ENCODE results near the gene NPHP4. TPM values are rescaled to one million over a fixed set of nuclear protein-coding genes. Genes with fewer than 3 reads are reported as not detected.

NPHP4 gene
- polyA plus RNA-seq, 1 donor (not counting 4 experiments of a cell fraction or from before 2014, with no cell fraction given): 3.7 TPM

DNA sequence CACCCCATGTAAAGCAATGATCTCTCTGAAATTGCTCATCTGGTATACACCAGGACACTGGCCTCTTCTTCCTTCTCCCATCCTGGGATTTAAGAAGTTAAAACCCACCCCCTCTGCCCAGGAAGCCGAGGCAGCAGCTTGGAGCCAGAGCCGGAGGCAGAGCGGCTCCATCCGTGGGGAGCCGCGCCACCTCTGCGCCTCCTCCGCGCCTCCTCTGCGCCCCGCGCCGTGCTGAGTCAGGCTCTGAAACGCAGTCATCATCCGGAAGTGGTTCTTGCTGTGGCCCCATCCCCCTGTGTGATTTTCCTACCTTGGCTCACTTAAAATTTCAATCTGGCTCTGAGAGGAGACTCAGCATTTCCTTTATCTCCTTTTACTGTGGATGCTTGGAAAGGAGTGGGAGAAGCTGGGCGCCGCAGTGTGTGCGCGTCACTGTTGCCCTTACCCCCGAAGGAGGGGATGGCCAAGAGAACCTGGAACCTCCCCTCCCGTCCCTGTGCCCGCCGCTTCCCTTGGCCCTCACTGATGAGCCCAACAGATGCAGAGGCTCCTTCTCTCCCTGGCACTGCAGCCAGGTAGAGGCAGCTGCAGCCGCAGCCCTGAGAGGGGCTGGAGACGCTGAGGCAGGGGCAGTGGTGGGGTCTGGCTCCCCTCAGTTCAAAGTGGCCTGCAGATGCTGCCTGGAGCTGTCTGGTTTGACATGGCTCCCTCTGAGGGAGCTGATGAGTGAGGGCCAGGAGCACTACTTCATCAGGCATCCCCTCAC is 15.3 kb upstream of the NPHP4 start:
- H3K9me3 ChIP-seq (ENCODE audit: control insufficient read depth, low read depth, low read length): no peaks in the 10 kb centered on the region
- H4K20me1 ChIP-seq (ENCODE audit: control insufficient read depth, extremely low read depth, insufficient read depth, low read length): no peaks in the 10 kb centered on the region
- no peak overlapping the region for H3K4me3 ChIP-seq (ENCODE audit: control insufficient read depth in 2 of 3, extremely low read depth in 1 of 3, insufficient read depth in 2 of 3, low read depth in 1 of 3, low read length in 3 of 3)
- no peaks in the 10 kb centered on the region for H3K4me1 ChIP-seq (ENCODE audit: control insufficient read depth, extremely low read depth, insufficient read depth, low read length)
- no peak overlapping the region for H3K27ac ChIP-seq (ENCODE audit: control insufficient read depth, insufficient read depth, low read length)
- H3K4me2 ChIP-seq (ENCODE audit: control insufficient read depth, extremely low read depth, insufficient read depth, low read depth, low read length): no peak overlapping the region
- H3K36me3 ChIP-seq (ENCODE audit: control insufficient read depth in 2 of 2, extremely low read depth in 1 of 2, insufficient read depth in 2 of 2, low read length in 2 of 2): no peaks in the 10 kb centered on the region
- no peaks in the 10 kb centered on the region for H3K9me1 ChIP-seq (ENCODE audit: control insufficient read depth, extremely low read depth, insufficient read depth, low read length)
- TF ChIP-seq EZH2 (IDR thresholded peaks at IDR 0.05; ENCODE audit: low read length): no peak
- no peak for TF ChIP-seq CTCF (optimal IDR thresholded peaks at IDR 0.05 in 1 of 3, IDR thresholded peaks at IDR 0.05 in 1 of 3, conservative IDR thresholded peaks at IDR 0.05 in 1 of 3; ENCODE audit: extremely low read depth in 1 of 3, insufficient read depth in 2 of 3, low read length in 3 of 3)
- H2AFZ ChIP-seq (ENCODE audit: control insufficient read depth, low read length): no peak overlapping the region
- dilution Hi-C loops (cut with MboI; ENCODE audit: extremely low pct_ligation_motif_present, low sequenced_read_pairs): no loop called here
- no peaks in the 10 kb centered on the region for H3K79me2 ChIP-seq (ENCODE audit: control insufficient read depth, insufficient read depth, low read length)
- FAIRE-seq (no peak), DNase-seq (ENCODE audit: low read depth, low spot score) (no peak)
- peaks cover 9% of the 10 kb centered on the region for H3K27me3 ChIP-seq (ENCODE audit: control insufficient read depth, extremely low read depth, insufficient read depth, low read length)
- no peak overlapping the region for H3K9ac ChIP-seq (ENCODE audit: control insufficient read depth, extremely low read depth, insufficient read depth, low read length)

GRCh38 chr1:6006882-6007281 is 14.7 kb upstream of the NPHP4 start:
- H3K27ac ChIP-seq (ENCODE audit: control insufficient read depth, insufficient read depth, low read length): no peak overlapping the region
- dilution Hi-C loops (cut with MboI; ENCODE audit: extremely low pct_ligation_motif_present, low sequenced_read_pairs): no loop called here
- H3K36me3 ChIP-seq (ENCODE audit: control insufficient read depth in 2 of 2, extremely low read depth in 1 of 2, insufficient read depth in 2 of 2, low read length in 2 of 2): no peaks in the 10 kb centered on the region
- H3K9ac ChIP-seq (ENCODE audit: control insufficient read depth, extremely low read depth, insufficient read depth, low read length): no peak overlapping the region
- no peak overlapping the region for H2AFZ ChIP-seq (ENCODE audit: control insufficient read depth, low read length)
- H3K79me2 ChIP-seq (ENCODE audit: control insufficient read depth, insufficient read depth, low read length): no peaks in the 10 kb centered on the region
- H3K4me3 ChIP-seq (ENCODE audit: control insufficient read depth in 2 of 3, extremely low read depth in 1 of 3, insufficient read depth in 2 of 3, low read depth in 1 of 3, low read length in 3 of 3): no peak overlapping the region
- no peaks in the 10 kb centered on the region for H4K20me1 ChIP-seq (ENCODE audit: control insufficient read depth, extremely low read depth, insufficient read depth, low read length)
- DNase-seq (ENCODE audit: low read depth, low spot score) (no peak), FAIRE-seq (no peak)
- H3K4me1 ChIP-seq (ENCODE audit: control insufficient read depth, extremely low read depth, insufficient read depth, low read length): no peaks in the 10 kb centered on the region
- no peaks in the 10 kb centered on the region for H3K9me3 ChIP-seq (ENCODE audit: control insufficient read depth, low read depth, low read length)
- H3K4me2 ChIP-seq (ENCODE audit: control insufficient read depth, extremely low read depth, insufficient read depth, low read depth, low read length): no peak overlapping the region
- no peaks in the 10 kb centered on the region for H3K9me1 ChIP-seq (ENCODE audit: control insufficient read depth, extremely low read depth, insufficient read depth, low read length)
- no peak for TF ChIP-seq CTCF (optimal IDR thresholded peaks at IDR 0.05 in 1 of 3, IDR thresholded peaks at IDR 0.05 in 1 of 3, conservative IDR thresholded peaks at IDR 0.05 in 1 of 3; ENCODE audit: extremely low read depth in 1 of 3, insufficient read depth in 2 of 3, low read length in 3 of 3)
- TF ChIP-seq EZH2 (IDR thresholded peaks at IDR 0.05; ENCODE audit: low read length): no peak
- peaks cover 9% of the 10 kb centered on the region for H3K27me3 ChIP-seq (ENCODE audit: control insufficient read depth, extremely low read depth, insufficient read depth, low read length)
